Measurements from ENCODE around the gene XCR1. TPM values are rescaled to one million over a fixed set of nuclear protein-coding genes. Genes with fewer than 3 reads are reported as not detected.

The XCR1 gene
- total RNA-seq, 1 experiment from 2014 or later, result not detected

DNA sequence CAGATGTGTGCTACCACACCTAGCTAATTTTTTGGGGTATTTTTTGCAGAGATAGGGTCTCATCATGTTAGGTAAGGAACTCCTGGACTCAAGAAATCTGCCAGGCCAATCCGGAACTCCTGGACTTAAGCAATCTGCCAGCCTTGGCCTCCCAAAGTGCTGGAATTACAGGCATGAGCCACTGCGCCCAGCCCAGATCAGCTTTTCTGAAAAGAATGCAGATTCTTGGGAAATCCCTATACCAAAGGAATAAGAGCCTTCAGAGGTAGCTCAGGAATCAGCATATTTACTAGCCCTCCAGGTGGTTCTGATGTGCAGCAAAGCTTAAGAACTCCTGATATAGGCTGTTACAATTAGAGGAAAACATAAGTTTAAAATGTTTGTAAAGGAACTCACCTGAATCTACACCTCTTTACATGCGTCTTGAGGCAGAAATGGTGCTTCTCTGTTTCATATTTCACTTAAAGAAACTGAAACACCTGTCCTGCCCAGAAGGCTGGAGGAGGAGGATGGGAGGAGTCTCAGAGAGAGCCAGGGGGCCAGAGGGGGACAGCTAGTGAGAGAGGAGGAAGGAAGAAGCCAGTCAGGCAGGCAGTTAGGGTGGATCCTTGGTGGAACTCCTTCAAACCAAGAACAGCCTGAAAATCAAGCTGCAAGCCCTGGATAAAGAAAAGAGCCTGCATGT is at the start of gene XCR1 (continued):
- TF ChIP-seq POLR2A (IDR thresholded peaks at IDR 0.05; ENCODE audit: borderline replicate concordance, extremely low read depth, insufficient read depth, insufficient read length), result no peak

- DNase-seq (ENCODE audit: low read depth, low spot score), result no peak
- intact Hi-C loops (cut with micrococcal nuclease), result loop anchor here (5.0 kb wide), 3 partner anchors 301 to 1039 kb away; no protein-coding TSS in a partner anchor
Observed at GRCh38 chr3:46076606-46077005, 49.3 kb upstream of the XCR1 start.

More at GRCh38 chr3:46076606-46077005, 49.3 kb upstream of the XCR1 start:
- H3K4me2 ChIP-seq (ENCODE audit: low read length), result no peak overlapping the region
- H3K27ac ChIP-seq (ENCODE audit: low read depth, low read length), result no peak overlapping the region
- no peak overlapping the region for H2AFZ ChIP-seq (ENCODE audit: low read depth, low read length, poor library complexity, severe bottlenecking)
- H4K20me1 ChIP-seq (ENCODE audit: insufficient read depth), result no peaks in the 10 kb centered on the region
- no peaks in the 10 kb centered on the region for H3K36me3 ChIP-seq (ENCODE audit: control insufficient read depth in 1 of 2, insufficient read depth in 2 of 2, low read length in 2 of 2)
- no peaks in the 10 kb centered on the region for H3K79me2 ChIP-seq (ENCODE audit: insufficient read depth, low read length)
- ChIA-PET CTCF (interaction anchor here (0.6 to 4.7 kb wide), 6 partner anchors 133 to 1036 kb away, joined by 3 to 38 read pairs (median 4); partner anchors contain the start of genes CCR5 and CXCR6), POLR2A (interaction anchor here (0.7 kb wide), 1 partner anchor 206 kb away, joined by 3 read pairs; no protein-coding TSS in a partner anchor), RAD21 (ENCODE audit: low non-redundant PET in 1 of 2, low total read pairs in 2 of 2, uncharacterized antibody in 2 of 2, unreplicated experiment in 2 of 2) (interaction anchor here in 1 of 2 experiments (0.7 kb wide), 1 partner anchor 138 kb away, joined by 5 read pairs; no protein-coding TSS in a partner anchor)
- H3K9me3 ChIP-seq (ENCODE audit: control insufficient read depth in 1 of 2, insufficient read depth in 1 of 2, low read depth in 1 of 2, low read length in 2 of 2), result no peaks in the 10 kb centered on the region
- no peaks in the 10 kb centered on the region for H3K27me3 ChIP-seq (ENCODE audit: insufficient read depth, low read length)
- no peak overlapping the region for H3K4me3 ChIP-seq (replicated peaks in 1 of 2; ENCODE audit: low read depth in 1 of 2, low read length in 2 of 2)
- H3K9me2 ChIP-seq (ENCODE audit: insufficient read depth), result no peaks in the 10 kb centered on the region
- no peak for ATAC-seq
- BruUV-seq (replicated peaks), result no TSS peak
- 0 out of 6 replicates have a peak, but pooled peaks of 1 of the 3 experiments have one; percentile 15 for TF ChIP-seq CTCF (IDR thresholded peaks at IDR 0.05 in 2 of 3, conservative IDR thresholded peaks at IDR 0.05 in 1 of 3; ENCODE audit: borderline replicate concordance in 1 of 3, insufficient read depth in 1 of 3, low read depth in 2 of 3, low read length in 2 of 3)
- no peak for TF ChIP-seq POLR2A (IDR thresholded peaks at IDR 0.05; ENCODE audit: borderline replicate concordance, extremely low read depth, insufficient read depth, insufficient read length)
- peak; percentile 30; the same call in 1 of the 2 replicates for TF ChIP-seq RAD21 (IDR thresholded peaks at IDR 0.05; ENCODE audit: low read depth)
- H3K9ac ChIP-seq (ENCODE audit: low read length), result no peak overlapping the region
- H3K4me1 ChIP-seq (ENCODE audit: control insufficient read depth in 1 of 2, insufficient read depth in 2 of 2, low read length in 2 of 2), result peaks cover 0 to 4% of the 10 kb centered on the region in 2 experiments; a peak in 1 of 4 replicates

All from HCT116 (cell line).